DOHH2 (cell line): ENCODE results near the gene THOC7.

Experiments used
- H3F3A ChIP-seq: fragments of 200-600 bp; sonication (generic), shearing (Covaris generic); 2 replicates; pipeline ENCODE4 v1.6.0; 2016; ENCODE audit warnings: antibody characterized with exemption, mild to moderate bottlenecking; ENCODE audit not compliant: control insufficient read depth, insufficient read depth
- H3K27ac ChIP-seq: fragments of 200-600 bp; sonication (generic); 2 replicates; pipeline ENCODE4 v1.5.1; 2014; ENCODE audit warnings: low read depth, mild to moderate bottlenecking, low read length, moderate library complexity
- H3K27me3 ChIP-seq: fragments of 200-600 bp; sonication (generic); 2 replicates; pipeline ENCODE4 v1.6.1; 2014; ENCODE audit warnings: mild to moderate bottlenecking, low read length, mixed read lengths; ENCODE audit not compliant: control insufficient read depth
- H3K36me3 ChIP-seq: fragments of 200-600 bp; sonication (generic); 2 replicates; pipeline ENCODE4 v1.6.1; 2014; ENCODE audit warnings: mild to moderate bottlenecking, low read length, moderate library complexity, mixed read lengths; ENCODE audit not compliant: control insufficient read depth
- H3K4me1 ChIP-seq: fragments of 200-600 bp; sonication (generic); 2 replicates; pipeline ENCODE4 v1.6.1; 2014; ENCODE audit warnings: mild to moderate bottlenecking, low read length, mixed read lengths; ENCODE audit not compliant: control insufficient read depth
- H3K4me2 ChIP-seq: fragments of 200-600 bp; sonication (generic); 2 replicates; pipeline ENCODE4 v1.6.0; 2014; ENCODE audit warnings: mild to moderate bottlenecking, low read length, moderate library complexity
- H3K4me3 ChIP-seq: fragments of 200-600 bp; sonication (generic); 2 replicates; pipeline ENCODE4 v1.5.1; 2014; ENCODE audit warnings: mild to moderate bottlenecking, low read length, mixed read lengths
- H3K79me2 ChIP-seq: fragments of 200-600 bp; sonication (generic); 2 replicates; pipeline ENCODE4 v1.6.1; 2014; ENCODE audit warnings: mild to moderate bottlenecking, low read length, mixed read lengths; ENCODE audit not compliant: control insufficient read depth
- H3K9me2 ChIP-seq: fragments of 200-600 bp; sonication (generic); replicated peaks from 2 replicates; pipeline ENCODE4 v1.6.1; 2014; ENCODE audit warnings: mild to moderate bottlenecking, low read length, mixed read lengths; ENCODE audit not compliant: control insufficient read depth
- H3K9me3 ChIP-seq: fragments of 200-600 bp; sonication (generic); 2 replicates; pipeline ENCODE4 v1.6.1; 2014; ENCODE audit warnings: antibody characterized with exemption, low read length, mixed read lengths; ENCODE audit not compliant: control insufficient read depth, insufficient read depth
- H4K20me1 ChIP-seq: fragments of 200-600 bp; sonication (generic); 2 replicates; pipeline ENCODE4 v1.6.0; 2014; ENCODE audit warnings: low read depth, mild to moderate bottlenecking, antibody characterized with exemption, low read length, moderate library complexity; ENCODE audit not compliant: control insufficient read depth, insufficient read depth
- EZH2phosphoT487 ChIP-seq: fragments of 200-600 bp; sonication (generic); IDR thresholded peaks from 2 replicates; pipeline ENCODE4 v1.6.1; 2017; ENCODE audit warnings: borderline replicate concordance, mild to moderate bottlenecking, antibody characterized with exemption, low read length, moderate library complexity, mixed read lengths
- TF ChIP-seq, protein P1 (sequence below): fragments of 200-600 bp; sonication (generic); IDR thresholded peaks from one replicate; pipeline ENCODE4 v1.5.1; 2014; ENCODE audit warnings: antibody characterized with exemption, mild to moderate bottlenecking, low read depth, low read length; ENCODE audit not compliant: poor library complexity, severe bottlenecking

THOC7 gene

DNA sequence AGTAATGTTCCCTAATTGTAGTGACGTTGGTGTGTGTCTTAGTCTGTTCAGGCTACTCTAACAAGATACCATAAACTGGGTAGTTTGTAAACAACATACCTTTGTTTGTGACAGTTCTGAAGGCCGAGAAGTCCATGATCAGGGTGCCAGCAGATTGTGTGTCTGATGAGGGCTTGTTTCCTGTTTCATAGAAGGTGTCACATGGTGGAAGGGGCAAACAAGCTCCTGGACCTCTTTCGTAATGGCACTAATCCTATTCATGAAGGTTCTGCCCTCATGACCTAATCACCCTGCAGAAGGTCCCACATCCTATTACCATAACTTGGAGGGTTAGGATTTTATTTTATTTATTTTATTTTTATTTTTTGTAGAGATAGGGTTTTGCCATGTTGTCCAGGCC lies 11.2 kb upstream of the THOC7 start:
- peaks cover 32% of the 10 kb centered on the region for H3K36me3 ChIP-seq
- no peak overlapping the region for H3K4me2 ChIP-seq
- no peak overlapping the region for H3K4me3 ChIP-seq
- no peak overlapping the region for H3K27ac ChIP-seq
- H3F3A ChIP-seq, result no peaks in the 10 kb centered on the region
- peaks cover 40% of the 10 kb centered on the region for H4K20me1 ChIP-seq
- no peaks in the 10 kb centered on the region for H3K9me2 ChIP-seq
- peaks cover 98% of the 10 kb centered on the region for H3K79me2 ChIP-seq
- no peaks in the 10 kb centered on the region for H3K9me3 ChIP-seq
- peaks cover 42% of the 10 kb centered on the region for H3K4me1 ChIP-seq
- no peaks in the 10 kb centered on the region for H3K27me3 ChIP-seq
- TF ChIP-seq EZH2phosphoT487, result no peak
- TF ChIP-seq, protein P1, sequence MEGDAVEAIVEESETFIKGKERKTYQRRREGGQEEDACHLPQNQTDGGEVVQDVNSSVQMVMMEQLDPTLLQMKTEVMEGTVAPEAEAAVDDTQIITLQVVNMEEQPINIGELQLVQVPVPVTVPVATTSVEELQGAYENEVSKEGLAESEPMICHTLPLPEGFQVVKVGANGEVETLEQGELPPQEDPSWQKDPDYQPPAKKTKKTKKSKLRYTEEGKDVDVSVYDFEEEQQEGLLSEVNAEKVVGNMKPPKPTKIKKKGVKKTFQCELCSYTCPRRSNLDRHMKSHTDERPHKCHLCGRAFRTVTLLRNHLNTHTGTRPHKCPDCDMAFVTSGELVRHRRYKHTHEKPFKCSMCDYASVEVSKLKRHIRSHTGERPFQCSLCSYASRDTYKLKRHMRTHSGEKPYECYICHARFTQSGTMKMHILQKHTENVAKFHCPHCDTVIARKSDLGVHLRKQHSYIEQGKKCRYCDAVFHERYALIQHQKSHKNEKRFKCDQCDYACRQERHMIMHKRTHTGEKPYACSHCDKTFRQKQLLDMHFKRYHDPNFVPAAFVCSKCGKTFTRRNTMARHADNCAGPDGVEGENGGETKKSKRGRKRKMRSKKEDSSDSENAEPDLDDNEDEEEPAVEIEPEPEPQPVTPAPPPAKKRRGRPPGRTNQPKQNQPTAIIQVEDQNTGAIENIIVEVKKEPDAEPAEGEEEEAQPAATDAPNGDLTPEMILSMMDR, result no peak

DNA sequence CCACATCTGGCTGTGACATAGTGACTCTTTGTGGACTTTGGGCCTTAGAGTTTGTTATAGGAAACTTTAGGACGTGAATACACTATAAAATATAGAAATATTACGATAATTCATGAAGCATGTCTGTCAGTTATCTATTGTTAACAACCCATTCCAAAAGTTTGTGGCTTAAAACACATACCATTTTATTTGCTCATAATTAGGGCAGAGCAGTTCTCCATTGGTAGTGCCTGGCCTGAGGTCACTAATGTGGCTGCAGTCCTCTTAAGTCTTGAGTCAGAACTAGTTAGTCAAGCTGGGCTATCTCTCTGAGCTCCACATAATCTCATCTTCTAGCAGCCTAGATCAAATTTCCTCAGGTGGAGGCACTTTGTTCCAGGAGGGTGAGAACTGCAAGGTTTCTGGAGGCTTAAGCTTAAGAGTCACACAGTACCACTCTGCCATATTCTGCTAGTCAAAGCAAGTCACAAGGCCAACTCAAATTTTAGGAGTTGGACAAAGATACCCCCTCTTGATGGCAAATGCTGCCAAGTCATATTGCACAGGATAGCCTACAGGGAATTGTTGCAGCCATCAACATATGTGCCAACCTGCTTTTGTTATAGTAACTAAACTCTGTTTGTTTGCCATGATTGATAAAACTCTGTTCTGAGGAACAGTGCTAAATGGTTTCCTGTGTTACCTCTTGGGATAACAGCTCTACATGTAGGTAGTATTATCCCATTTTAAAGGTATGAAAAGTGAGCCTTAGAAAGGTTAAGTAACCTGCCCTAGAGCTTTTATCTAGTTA lies 8.7 kb upstream of the THOC7 start:
- Histone ChIP-seq H3K4me1 (peaks cover 46% of the 10 kb centered on the region), H4K20me1 (peaks cover 28% of the 10 kb centered on the region), H3K4me2 (peak overlapping the region; percentile 35), H3F3A (no peaks in the 10 kb centered on the region), H3K9me3 (no peaks in the 10 kb centered on the region), H3K27ac (no peak overlapping the region), H3K79me2 (peaks cover 97% of the 10 kb centered on the region), H3K36me3 (peaks cover 39% of the 10 kb centered on the region), H3K27me3 (no peaks in the 10 kb centered on the region), H3K4me3 (no peak overlapping the region), H3K9me2 (no peaks in the 10 kb centered on the region)
- TF ChIP-seq EZH2phosphoT487, result no peak
- TF ChIP-seq, protein P1, result no peak

DNA sequence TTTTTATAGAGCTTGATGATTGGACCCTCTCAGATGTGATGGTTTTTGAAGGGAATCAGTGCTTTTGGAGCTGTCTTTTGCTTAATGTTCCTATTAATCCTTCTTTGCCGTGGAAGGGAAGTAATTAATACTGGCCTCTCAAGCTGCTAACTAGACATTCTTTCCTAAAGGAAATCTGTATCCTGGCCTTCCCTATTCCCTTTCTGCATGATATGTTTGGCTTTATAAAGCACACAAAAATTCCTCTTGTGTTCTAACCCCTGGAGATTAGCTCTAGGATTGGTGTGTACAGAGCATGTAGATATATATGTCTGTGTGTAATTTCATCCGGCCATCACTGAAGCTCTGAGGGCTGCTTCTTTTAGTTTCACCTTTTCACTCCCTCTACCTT lies 7.0 kb upstream of the THOC7 start:
- Histone ChIP-seq H3K9me3 (no peaks in the 10 kb centered on the region), H3K27me3 (no peaks in the 10 kb centered on the region), H3K4me3 (peak overlapping the region; percentile 17), H3K27ac (no peak overlapping the region), H3K9me2 (no peaks in the 10 kb centered on the region), H3K36me3 (peaks cover 53% of the 10 kb centered on the region), H3K4me1 (peaks cover 52% of the 10 kb centered on the region), H3F3A (no peaks in the 10 kb centered on the region), H3K4me2 (peak overlapping the region; percentile 52), H4K20me1 (peaks cover 21% of the 10 kb centered on the region), H3K79me2 (peaks cover 95% of the 10 kb centered on the region)
- no peak for TF ChIP-seq EZH2phosphoT487
- TF ChIP-seq, protein P1, result no peak
